Stimulated activated CD4-positive, alpha-beta T cell treated with anti-CD3 and anti-CD28 coated beads, Interleukin-1b, Interleukin-23, amount 100 ng/mL, for 4 hours (primary cell): ENCODE results near the gene NRAS.
"Not testable (repeated sequence)": the region's sequence is repeated elsewhere in the genome, so short reads cannot be mapped to it uniquely, and the experiment has no call there.

Source experiments
- DNase-seq, 2 donors: peaks; one replicate each; pipeline ENCODE4 v3.0.0-alpha.2; 2020; ENCODE audit warnings: low read depth in 2 of 2

The NRAS gene

DNA sequence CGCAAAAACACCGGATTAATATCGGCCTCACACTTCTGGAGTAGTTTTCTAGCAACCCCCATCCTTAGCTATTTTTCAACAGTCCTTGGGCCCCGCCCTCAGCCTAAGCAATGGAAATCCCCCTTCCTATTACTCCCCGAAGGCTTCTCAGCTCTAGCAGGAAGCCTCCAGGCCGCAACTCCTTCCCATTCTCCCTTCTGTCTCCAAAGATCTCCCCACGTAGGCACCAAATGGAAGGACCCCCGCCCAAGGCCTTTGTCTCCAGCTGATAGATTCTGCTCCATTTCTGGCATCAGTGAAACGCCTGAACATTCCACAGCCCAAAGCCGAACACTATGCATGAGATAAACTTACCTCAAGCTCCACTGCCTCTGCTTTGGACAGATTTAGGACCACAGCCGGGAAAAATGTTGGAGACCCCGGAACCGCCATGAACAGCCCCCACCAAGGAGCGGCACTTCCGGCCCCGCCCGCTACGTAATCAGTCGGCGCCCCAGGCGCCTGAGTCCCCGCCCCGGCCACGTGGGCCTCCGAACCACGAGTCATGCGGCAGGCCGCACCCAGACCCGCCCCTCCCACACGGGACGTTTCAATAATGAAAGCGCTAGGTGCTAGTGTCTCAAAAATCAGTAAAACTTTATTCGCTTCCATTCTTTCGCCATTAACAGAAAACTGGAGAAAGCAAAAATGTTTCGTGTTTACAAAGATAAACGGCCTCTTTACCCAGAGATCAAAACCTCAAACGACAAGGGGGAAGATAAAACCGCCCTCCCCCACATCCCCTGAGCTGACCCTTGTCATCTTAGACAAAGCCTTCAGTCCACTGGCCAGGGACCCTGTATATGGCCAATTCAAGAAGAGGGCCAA lies at the start of gene NRAS:
TSS of gene NRAS (minus strand) at position 468 of the 867 bp plus-strand sequence. CDS start 611 bp downstream, outside the sequence.
- DNase-seq = peak; percentile 93 to 95

DNA sequence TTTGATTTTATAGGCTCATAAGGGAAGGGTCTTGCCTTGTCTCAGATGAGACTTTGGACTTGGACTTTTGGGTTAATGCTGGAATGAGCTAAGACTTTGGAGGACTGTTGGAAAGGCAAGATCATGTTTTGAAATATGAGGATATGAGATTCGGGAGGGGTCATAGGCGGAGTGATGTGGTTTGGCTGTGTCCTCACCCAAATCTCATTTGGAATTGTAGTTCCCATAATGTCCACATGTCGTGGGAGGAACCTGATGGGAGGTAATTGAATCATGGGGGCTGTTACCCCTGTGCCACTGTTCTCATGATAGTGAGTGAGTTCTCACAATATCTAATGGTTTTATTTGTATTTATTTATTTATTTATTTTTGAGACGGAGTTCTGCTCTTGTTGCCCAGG lies 48.1 kb upstream of the NRAS start:
- DNase-seq = no peak

DNA sequence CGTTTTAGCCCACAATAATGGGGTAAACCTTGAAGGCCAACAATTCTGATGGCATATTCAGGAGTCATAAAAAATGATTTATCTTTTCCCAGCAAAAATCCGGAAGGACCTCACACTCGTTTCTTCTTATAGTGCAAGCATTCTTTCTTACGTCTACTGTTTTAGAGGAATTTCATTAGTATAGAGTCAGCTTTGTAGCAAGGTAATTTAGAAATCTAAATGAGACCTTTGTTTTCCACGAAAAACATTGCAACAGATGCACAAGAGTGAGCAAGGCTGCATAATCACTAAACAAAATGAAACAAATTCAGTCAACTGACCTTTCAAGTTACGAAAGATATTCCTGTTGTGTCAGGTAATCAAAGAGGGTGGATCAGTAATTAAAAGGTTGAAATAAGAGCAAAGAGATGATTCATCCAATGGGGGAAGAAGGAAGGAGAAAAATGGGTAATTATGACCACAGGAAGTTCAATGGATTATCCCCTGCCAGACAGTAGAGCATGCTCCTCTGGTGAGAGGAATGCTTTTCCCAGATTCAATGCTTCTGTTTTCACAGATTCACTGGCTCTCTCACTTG lies 41.8 kb upstream of the NRAS start:
- DNase-seq = no peak

DNA sequence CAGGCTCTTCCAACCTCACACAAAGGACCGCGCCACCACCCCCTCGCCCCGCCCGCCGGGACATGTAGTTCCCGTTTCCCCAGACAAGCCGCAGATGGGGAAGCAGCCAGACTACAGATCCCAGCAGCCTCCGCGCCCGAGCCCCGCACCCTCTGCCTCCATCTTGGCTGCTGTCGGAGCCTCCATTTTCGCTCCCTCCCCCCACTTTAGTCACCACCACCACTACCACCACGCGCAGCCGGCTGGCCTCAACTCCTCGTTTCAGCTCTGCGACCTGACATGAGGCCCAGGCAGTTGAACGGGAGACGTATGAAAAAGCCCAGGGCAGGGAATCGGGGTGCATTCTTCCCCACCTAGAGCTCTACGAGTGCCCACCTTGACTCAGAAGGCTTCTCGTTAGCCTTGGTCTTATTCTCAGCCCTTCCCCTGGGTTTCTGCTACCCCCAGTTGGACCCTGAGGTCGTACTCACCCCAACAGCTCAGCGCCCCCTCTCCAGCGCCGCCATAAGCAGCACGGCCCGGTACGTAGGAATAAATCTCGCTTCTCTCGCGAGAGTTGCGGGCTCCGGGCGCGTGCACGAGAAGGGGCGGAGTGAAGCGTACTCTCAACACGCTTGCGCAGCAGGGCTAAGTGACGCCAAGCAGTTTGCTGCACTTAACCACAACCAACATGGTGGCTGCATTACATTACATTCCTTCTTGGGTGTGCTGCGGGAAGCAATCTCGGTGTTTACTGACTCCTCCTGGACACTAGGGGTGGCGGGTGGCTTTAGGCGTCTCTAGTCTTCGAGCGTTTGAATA lies 41.1 kb upstream of the NRAS start, which contains the start of gene CSDE1:
TSS of gene CSDE1 (minus strand) at position 530 of the 801 bp plus-strand sequence. CDS start 18,094 bp downstream, outside the sequence.
- DNase-seq = peak; percentile 88 to 97

DNA sequence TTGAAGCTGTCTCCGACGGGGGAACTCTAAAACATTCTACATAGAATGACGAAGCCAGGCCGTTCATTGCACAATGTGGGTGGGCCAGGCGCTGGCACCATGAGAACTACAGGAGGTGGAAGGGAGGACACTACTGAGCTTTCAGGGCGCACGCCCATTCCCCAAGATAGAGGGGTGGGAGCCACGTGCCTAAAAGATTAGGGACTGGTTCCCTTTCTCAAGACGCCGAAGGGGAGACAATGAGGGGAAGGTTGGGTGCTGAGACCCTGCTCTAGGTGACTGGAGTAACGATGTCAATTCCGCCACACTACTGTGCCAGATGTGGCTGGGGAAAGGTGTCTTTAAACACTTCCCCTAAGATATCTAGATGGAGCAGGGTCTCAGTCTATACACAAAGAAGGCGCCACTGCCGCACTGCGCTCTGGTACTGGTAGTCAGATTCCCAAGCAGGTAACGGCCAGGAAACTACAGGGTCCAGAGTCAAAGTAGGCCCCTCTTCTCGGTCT lies 40.4 kb upstream of the NRAS start:
- DNase-seq = peak in 1 of 2 donors; percentile 8

DNA sequence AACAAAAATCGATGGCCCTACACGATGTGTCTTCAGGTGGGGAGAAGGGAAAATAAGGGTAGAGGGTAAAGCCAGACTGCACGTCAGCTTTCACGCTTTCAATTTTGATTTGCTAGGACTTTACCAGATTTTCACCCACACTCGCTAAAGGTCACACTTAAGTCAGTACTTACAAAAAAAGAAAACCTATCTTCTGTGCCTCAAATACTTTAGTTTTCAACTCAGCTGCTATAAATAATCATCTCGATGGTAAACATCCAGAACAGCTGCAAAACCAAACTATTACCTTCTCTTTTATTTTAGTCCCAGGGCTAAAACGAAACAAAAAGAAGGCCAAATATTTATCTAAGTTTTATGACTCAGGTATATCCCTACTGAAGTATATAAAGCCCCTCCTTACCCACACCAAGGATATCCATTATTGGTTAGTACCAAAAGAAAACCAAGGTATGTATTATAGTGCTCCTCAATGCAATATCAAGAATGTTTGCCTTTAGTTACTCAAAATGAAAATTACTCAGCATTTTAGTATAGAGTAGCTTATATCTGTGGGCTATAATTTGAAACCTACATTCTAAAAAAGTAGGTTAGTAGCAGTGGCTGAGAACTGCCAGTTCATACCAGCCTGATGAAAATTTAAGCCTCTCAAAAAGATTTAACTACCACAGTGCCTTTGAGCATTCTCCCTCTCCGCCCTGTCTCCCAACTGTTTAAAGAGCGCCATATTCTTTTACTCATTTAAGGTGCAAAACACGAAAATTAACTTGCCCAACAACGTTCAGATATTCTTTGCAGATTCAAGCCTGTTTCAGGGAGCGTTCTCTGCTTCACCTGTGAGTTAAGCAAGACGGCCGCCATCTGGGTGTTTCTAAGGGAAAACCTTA lies 39.7 kb upstream of the NRAS start:
- no peak for DNase-seq

DNA sequence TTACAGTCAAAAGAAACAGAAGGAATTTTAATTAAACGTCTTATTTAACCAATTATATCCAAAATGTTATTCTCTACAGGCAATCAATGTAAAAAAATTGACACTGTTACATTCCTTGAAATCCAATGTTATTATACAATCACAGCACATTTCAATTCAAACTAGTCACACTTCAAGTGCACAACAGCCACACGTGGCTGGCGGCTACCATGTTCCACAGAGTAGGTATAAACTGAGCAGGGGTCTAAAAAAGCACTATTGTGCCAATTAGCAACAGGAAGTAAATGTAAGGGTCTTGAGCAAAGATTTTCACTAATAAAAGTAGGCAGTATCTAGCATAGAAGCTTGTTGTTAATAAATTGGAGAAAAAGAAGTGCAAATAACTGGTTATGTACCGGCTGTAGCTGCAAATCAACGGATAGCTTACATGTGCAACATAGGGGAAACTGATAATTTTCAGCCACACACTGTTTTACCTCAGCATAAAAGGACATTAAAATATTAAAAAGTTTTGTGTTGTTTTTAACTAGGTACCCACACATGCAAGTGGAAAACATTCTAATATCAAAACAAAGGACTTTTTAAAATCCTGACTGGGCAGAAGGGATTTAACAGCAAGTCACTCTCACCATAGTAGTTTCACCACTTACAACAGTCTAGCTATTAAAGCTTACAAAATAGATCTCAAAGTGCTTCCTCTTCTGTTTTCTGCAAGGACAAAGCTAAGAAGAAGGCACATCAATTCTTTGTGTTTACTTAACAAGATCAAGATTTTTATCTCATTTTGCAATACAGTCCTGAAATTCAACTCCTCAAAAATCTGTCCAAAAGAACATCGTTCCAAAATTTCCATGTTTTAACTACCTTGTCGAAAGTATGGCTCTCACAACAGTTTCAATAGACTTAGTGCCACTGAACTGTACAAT lies 38.7 kb upstream of the NRAS start:
- no peak for DNase-seq

DNA sequence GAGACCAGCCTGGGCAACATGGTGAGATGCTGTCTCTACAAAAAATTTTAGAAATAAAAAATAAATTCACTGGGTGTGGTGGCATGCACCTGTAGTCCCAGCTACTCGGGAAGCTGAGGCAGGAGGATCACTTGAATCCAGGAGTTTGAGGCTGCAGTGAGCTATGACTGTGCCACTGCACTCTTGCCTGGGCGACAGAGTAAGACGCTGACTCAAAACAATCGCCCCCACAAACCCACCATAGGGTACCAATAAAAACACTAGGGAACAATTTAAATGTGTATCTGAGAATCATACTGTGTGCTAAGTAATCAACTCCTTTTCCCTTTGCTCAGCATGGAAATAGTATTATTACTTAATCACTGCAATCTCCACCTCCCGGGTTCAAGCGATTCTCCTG lies 37.1 kb upstream of the NRAS start:
- DNase-seq = not testable (repeated sequence)

DNA sequence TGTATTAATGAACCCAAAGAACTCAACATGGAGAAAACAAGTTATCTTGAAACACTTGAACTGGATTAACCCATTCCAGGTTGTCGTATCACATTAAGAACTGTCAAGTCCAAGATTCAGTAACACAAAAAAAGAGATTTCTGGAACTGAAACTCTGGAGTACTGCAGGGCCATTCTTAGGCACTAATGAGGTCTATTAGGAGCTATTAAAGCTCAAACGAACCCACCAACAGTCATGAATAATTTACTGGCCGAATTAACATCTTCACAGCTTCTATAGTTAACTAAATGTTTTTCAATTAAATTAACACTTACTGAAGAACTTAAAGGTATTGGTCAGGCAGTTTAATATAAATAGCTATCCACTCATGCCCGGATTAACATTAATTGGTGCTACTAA lies 36.6 kb upstream of the NRAS start:
- no peak for DNase-seq

DNA sequence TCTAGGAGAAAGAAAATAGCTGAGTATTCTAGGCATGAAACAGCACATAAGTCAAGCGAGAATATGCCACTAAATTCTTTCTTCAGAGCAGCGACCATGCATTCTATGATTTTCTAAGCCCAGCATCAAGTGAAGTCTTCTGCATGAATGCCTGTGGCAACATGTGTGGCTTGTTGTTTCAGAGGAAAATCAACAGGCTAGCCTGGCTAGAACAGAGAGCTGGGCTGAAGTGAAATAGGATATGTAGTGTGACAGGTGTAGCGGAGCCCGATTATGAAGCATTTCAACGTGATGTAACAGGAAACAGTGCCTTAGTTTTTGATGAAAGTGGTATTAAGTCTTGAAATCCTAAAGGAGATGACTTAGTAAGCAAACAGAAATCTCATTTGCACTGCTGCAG lies 34.2 kb upstream of the NRAS start:
- no peak for DNase-seq

DNA sequence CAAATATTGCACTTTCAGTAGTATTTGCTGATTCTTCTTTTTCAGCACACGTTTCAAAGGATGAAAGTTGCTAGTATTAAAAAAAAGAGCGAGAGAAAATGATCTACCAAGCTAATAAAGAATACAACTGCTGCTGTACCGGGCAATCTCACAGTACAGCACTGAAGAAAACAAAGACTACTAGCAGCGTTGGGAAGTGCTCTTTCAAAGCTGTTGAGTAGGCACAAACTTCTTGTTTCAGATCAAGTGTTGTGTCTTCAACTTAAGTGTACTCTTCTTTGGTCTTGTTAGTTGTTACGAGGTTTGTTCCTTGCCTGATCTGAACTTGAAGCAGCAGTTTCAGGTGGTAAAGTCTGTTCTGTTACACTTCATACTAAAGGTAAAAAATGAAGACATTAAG lies 33.3 kb upstream of the NRAS start:
- DNase-seq = no peak

DNA sequence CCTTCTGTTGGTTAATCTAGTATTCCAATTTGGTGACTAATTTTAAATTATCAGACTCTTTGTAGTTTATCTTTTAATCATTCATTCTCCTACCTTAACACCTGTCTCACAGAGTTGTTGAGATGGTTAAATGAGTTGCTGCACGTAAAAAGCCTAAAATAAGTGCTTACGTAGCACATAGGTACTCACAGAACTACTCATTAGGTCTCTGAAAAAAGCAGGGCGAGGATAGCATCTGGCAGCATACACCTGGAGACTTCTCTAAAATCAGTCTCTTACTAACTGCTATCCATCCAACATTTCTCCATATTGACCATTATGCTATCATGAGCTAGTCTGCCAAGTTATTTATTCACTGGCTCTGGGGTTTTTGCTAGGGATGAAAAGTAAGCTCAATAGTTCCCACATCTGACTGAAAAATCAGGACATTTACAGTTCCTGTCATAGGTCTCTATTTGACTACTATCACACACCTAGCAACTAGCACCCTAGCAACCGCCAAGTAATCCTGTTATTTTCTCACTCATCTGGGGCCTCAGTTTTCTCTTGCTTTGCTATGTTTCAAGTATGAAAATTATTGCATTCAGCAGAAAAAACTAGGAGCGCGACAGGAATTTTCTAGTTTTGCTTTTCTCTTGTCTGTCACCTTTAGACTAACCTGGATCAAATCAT lies 30.0 kb upstream of the NRAS start:
- no peak for DNase-seq

DNA sequence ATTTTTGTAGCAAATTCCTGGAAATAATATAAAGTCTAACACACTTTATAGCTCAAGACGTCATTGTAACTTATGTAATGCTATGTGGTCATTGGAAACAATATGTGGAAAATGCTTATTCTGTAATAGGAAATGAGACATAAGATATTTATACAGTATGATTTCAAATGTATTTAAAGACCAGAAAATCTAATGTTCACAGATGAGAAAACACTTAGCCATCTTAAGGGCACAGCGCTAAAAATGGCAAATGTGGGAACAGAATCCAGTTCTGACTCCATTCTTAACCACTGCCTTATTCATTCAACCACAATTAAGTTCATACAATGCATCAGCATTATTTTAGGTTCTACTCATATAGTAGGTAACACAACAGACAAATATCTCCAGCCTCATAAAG lies 28.7 kb upstream of the NRAS start:
- DNase-seq = no peak

DNA sequence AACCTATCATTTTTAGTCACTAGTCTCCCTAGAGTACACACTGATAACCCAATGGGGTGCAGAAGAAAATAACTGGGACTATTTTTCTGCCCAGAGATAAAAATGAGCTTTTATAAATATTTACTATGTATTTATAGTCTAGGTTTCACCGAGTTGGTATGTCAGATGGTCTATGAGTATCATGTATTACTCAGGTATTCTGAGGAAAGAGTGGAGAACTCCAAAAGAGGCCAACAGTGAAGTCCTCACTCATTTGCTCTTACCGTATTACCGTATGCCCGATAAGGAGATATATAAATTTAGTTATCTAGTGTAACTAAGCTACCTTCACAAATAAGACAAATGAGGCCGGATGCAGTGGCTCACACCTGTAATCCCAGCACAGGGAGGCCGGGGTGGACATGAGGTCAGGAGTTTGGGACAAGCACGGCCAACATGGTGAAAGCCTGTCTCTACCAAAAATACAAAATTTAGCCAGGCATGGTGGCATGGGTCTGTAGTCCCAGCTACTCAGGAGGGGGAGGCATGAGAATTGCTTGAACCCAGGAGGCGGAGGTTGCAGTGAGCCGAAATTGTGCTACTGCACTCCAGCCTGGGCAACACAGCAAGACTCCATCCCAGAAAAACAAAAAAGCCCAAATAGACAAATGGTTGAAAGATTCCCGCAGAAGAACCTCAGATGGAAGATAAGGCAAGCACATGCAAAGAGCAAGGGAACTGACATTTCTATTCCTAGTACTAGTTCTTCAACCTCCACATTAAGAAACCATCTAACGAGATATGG lies 25.6 kb upstream of the NRAS start:
- DNase-seq = no peak

DNA sequence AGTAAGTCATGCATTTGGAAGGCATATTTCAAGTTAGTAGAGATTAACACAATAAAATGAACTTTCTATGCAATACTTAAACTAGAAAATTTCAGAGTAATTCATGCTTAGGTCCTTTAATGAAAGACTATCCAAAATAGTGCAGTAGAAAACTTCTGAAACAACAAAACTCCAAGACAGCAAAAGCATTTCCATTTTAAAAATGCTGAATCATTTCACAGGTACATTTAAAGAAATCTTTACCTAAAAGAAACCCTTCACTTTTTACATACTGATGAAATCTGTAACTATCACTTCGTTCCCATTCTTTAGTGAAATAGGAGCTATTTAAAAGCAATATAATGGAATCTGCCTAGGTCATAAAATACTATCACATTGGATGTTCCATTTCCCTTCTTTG lies 23.8 kb upstream of the NRAS start:
- DNase-seq = no peak

DNA sequence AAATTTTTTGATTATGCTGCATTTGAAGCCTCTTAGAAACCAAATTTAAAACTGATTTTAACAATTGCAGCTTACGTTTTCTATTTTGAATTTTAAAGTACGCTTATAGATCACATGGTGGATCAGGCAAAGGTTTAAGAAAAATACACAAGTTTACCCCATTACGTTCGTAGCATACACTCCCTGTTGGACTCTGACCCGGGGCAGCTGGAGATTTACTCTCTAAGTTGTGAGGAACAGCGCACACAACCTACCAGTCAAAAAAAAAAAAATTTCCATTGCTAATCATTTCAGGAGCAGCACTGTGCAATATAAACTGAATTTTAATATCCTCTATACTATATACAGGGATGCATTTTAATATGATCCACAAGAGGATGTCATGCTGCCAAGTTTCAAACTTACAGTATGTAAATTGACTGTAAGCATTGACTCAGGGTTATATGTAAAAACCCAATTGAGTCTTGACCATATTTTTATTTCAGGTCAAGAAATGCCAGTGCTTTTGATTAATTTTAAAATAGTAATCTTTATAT lies 20.8 kb upstream of the NRAS start:
- no peak for DNase-seq

DNA sequence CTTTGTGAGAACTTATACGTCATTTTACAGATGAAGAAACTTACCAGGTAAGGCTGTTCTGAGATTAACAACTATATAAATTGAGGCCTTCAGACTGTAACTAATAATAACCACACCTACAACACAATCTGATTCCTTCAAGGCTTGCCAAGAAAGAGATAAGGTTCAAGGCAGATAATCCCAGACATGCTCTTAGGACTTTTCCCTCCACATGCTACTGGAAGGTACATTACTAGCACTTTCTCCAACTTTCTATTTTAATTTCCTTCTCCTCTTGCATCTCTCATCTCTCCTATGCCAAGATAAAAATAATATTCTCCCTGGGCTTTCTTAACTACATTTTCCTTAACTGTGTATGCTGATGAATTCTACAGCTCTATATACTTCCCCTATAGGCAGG lies 18.9 kb upstream of the NRAS start:
- DNase-seq = no peak

DNA sequence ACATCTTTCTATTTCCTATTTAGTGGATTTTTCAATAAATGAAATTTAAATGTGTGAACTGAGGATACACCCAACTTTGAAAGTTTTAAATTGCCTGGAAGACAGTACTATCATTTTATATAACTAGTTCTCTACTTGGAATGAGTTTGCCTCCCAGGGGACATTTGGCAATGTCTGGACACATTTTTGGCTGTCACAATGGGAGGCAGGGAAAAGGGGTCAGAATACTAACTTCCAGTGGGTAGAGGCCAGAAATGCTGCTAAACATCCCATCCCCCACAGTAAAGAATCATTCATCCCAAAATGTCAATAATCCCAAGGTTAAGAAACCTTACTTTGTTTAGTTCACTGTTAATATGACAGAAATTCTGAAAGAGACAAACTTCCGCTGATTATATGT lies 13.2 kb upstream of the NRAS start:
- DNase-seq = no peak

DNA sequence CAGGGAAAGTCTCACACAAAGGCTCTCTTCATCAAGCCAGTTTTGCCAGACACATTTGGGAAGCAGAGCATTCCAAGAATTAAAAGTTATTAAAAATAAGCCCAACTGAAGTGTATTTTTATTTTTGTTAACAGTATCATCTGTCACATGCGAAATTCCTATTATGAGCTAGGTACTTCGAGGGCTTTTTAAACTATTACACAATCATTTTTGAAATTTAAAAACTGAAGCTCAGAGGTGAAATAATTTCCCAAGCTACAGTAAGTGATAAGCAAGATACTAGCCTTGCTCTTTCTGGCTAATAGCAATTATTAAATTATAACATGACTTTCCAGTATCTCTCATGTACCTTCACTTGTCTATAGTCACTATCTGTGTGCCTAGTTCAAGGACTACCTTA lies 12.0 kb upstream of the NRAS start:
- DNase-seq = no peak
